Ascending aorta (tissue), 2 donors: ENCODE data around the gene SNUPN. TPM values are rescaled to one million over a fixed set of nuclear protein-coding genes. Genes with fewer than 3 reads are reported as not detected.

Source experiments
- DNase-seq, 2 donors: peaks; one replicate each; pipeline ENCODE4 v3.0.0-alpha.2; 2019; ENCODE audit warnings: low spot score in 2 of 2
- H3K27ac ChIP-seq, 2 donors: fragments of 200-600 bp; sonication (generic); one replicate each; pipeline ENCODE4 v1.5.1; 2016 to 2017; ENCODE audit warnings: mild to moderate bottlenecking in 1 of 2
- H3K27me3 ChIP-seq: fragments of 200-600 bp; sonication (generic); one replicate; pipeline ENCODE4 v1.5.1; 2017
- H3K36me3 ChIP-seq, 2 donors: fragments of 200-600 bp; sonication (generic); one replicate each; pipeline ENCODE4 v1.5.1; 2016
- H3K4me1 ChIP-seq, 2 donors: fragments of 200-600 bp; sonication (generic); one replicate each; pipeline ENCODE4 v1.5.1; 2016 to 2017; ENCODE audit warnings: mild to moderate bottlenecking in 1 of 2
- H3K4me3 ChIP-seq, 2 donors: fragments of 200-600 bp; sonication (generic); one replicate each; pipeline ENCODE4 v1.5.1; 2016 to 2017; ENCODE audit warnings: mild to moderate bottlenecking in 1 of 2
- H3K9me3 ChIP-seq, 2 donors: fragments of 200-600 bp; sonication (generic); one replicate each; pipeline ENCODE4 v1.5.1; 2016
- intact Hi-C: fragments of 100-400 bp; cut with DNase I; formaldehyde crosslinking; loops from one replicate; pipeline ENCODE4 v1.15.1; 2023
- total RNA-seq: library from RNA; depleted of rRNA; stranded (reverse); fragments of >200 nt; gene quantifications from one replicate; pipeline ENCODE4 v1.1.0, GENCODE V29; 2016
- TF ChIP-seq, protein P1 (sequence below), 3 experiments: fragments of 200-600 bp in 2 of 3; fragments of 450-650 bp in 1 of 3; sonication (generic) in 2 of 3; IDR thresholded peaks; one replicate each; pipeline ENCODE4 v1.5.1; 2016 to 2019; ENCODE audit warnings: antibody characterized with exemption in 3 of 3, mild to moderate bottlenecking in 1 of 3, moderate library complexity in 1 of 3

Gene SNUPN
- total RNA-seq, 1 donor from 2014 or later = 6.7 TPM

DNA sequence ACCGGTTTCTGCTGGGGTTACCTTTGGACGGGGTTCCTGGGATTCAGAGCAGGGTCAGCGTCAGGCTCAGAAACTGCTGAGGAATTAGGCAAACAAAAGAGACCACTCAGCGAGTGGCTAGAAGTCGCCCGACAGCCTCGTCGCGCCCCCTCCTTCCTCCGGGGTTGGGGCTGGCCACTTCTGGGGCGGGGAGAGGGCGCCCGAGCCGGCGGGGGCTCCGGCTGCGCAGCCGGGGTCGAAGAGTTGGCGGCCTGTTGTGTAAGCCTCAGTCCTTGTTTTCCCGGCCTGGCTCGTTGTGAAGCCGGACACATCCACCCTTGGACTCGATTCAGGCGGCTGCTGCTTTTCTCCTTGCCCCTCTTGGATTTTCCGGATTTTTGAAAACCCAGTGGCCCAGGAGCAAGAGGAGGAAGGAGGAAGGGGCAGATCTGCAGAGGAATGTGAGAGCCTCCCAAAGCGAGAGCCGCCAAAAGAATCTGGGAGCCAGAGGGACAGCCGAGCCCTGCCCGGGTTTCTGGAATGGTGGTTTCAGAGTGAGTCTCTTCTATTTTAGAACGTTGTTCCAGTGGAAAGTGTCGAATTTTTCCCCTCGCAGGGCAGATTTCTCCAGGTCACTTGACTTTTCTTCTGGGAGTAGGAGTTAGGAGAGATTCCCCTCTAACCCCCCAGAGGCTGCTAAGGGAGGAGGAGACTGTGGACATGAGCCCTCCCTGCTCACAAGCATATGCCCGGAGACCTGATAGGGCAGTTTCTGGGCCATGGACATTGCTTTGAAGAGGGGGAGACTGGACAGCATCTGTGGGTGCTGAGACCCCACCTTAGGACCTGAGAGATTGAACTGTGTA, 22.9 kb upstream of the SNUPN start:
- Histone ChIP-seq H3K4me1 (peaks cover 30 to 51% of the 10 kb centered on the region in 2 donors), H3K27ac (peak overlapping the region; percentile 98 to 99), H3K36me3 (peaks cover 0 to 8% of the 10 kb centered on the region in 2 donors), H3K4me3 (peak overlapping the region; percentile 86 to 94), H3K27me3 (no peaks in the 10 kb centered on the region), H3K9me3 (no peaks in the 10 kb centered on the region)
- intact Hi-C loops = loop anchor here (5.0 kb wide), 1 partner anchor 196 kb away; the partner anchor contains the start of gene SIN3A
- TF ChIP-seq, protein P1, sequence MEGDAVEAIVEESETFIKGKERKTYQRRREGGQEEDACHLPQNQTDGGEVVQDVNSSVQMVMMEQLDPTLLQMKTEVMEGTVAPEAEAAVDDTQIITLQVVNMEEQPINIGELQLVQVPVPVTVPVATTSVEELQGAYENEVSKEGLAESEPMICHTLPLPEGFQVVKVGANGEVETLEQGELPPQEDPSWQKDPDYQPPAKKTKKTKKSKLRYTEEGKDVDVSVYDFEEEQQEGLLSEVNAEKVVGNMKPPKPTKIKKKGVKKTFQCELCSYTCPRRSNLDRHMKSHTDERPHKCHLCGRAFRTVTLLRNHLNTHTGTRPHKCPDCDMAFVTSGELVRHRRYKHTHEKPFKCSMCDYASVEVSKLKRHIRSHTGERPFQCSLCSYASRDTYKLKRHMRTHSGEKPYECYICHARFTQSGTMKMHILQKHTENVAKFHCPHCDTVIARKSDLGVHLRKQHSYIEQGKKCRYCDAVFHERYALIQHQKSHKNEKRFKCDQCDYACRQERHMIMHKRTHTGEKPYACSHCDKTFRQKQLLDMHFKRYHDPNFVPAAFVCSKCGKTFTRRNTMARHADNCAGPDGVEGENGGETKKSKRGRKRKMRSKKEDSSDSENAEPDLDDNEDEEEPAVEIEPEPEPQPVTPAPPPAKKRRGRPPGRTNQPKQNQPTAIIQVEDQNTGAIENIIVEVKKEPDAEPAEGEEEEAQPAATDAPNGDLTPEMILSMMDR (IDR thresholded peaks at IDR 0.05) = no peak
- DNase-seq = peak in 1 of 2 donors; percentile 78

DNA sequence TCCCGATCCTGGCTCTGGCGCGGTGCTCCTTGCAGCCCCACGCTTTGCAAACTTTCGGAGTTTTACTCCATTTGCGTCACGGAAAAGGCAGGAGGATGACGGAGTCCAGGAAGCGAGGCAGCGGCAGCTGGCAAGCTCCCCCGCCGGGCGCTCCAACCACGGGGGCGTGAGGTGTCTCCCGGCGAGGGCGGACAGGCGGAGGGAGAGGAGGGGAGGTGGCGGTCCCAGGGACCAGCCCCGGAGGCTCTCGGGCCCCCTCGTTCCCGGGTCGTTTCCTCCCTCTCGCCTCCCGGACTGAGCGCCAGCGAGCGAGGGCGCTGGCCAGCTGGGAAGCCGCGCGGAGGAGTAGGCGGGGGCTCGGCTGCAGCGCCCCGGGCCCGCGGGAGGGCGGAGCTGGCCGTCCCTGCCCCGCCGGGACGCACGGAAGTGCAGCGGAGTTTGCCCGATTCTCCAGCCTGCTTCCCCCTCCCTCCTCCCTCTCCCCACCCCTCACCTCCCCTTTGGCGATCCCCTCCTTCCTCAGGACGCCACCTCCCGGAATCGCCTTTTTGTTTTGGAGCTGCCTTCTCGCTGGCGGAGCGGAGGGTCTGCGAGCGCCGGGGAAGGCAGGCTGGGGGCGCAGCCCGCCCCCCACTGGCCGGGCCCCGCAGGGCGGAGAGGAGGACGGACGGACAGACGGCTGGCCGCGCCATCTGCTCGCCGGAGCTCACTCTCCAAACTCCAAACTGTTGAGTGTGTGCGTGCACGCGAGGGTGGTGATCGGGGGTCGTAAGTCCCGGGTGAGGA, 22.0 kb upstream of the SNUPN start, which contains the start of gene SNX33:
Gene SNX33 (plus strand): TSS at position 543 of the 786 bp plus-strand sequence. CDS start 1,191 bp downstream, outside the sequence.
- intact Hi-C loops = loop anchor here (1.0 to 5.0 kb wide), 3 partner anchors 13 to 195 kb away; partner anchors contain the start of genes SIN3A and SNUPN
- H3K4me1 ChIP-seq = peaks cover 24 to 43% of the 10 kb centered on the region in 2 donors

DNA sequence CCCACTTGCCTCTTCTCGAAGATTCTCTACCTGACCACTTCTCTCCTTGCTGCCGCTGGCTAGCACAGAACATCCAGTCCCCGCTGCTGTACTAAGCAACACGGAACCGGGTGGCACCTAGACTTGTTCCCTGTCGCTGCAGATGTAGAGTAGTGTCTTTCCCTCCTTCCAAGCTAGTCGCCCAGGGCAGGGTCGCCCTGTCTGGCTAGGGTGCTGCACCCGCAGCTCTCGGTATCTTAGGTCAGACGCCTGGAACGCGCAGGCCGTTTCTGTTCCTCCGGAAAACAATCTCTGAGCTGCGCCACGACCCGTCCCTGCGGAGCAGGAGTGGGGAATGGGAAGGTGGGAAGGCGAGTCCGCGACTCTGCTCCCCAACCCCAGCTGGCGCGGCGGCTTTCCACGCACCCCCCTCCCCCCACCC, 21.4 kb upstream of the SNUPN start:
- Histone ChIP-seq H3K36me3 (peaks cover 0 to 8% of the 10 kb centered on the region in 2 donors), H3K4me1 (peaks cover 17 to 37% of the 10 kb centered on the region in 2 donors), H3K27me3 (no peaks in the 10 kb centered on the region), H3K4me3 (peak overlapping the region; percentile 86 to 94), H3K9me3 (no peaks in the 10 kb centered on the region), H3K27ac (peak overlapping the region; percentile 98 to 99)
- TF ChIP-seq, protein P1 (IDR thresholded peaks at IDR 0.05) = no peak
- intact Hi-C loops = loop anchor here (1.0 to 5.0 kb wide), 3 partner anchors 14 to 195 kb away; partner anchors contain the start of genes SIN3A and SNUPN
- DNase-seq = no peak

More for the DNA sequence above, 22.0 kb upstream of the SNUPN start, which contains the start of gene SNX33:
- Histone ChIP-seq H3K4me3 (peak within 1 kb of the TSS; percentile 86 to 94), H3K9me3 (no peaks in the 10 kb centered on the region), H3K27ac (peak within 1 kb of the TSS; percentile 98 to 99), H3K36me3 (peaks cover 0 to 8% of the 10 kb centered on the region in 2 donors), H3K27me3 (no peaks in the 10 kb centered on the region)
- TF ChIP-seq, protein P1 (IDR thresholded peaks at IDR 0.05) = peak; percentile 35 to 59 (median 46)
- DNase-seq = peak in 1 of 2 donors; percentile 91

DNA sequence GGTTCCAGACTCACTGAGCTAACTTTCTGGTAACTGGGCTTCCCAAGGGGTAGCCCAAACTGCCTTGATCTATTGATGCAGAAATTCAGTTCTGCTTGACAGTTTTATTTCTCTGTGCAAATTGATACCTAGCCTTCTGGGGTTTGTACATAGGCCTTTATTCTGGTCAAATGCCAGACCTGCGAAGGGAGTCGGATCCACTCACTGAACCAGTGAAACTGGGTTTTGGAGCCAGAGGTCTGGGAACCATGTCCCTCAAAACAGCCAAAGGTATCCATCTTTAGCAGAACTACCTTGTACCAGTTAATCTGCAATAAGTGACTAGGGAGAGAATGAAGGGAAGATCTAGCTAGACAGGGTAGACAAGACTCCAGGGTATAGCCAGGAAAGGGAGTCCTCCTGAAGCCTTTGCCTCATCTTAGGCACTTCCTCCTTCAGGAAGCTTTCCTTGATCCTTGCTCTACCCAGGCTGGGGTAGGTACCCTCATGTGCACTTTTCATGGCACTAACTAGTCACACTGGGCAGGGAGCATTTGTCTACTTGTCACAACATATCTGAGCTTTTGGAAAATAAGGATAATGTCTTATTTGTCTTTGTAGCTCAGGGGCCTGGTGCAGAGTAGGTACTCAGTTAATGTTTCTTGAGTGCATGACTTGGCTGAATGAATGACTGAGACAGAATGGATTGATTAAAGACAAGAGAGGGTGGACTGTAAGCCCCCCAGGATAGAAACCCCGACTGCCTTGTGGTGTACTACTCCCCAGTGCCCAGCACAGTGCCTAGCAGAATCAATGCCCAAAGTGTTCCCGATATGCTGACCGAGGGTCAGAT, 20.8 kb upstream of the SNUPN start:
- Histone ChIP-seq H3K36me3 (peaks cover 0 to 8% of the 10 kb centered on the region in 2 donors), H3K27ac (peak overlapping the region; percentile 98 to 99), H3K4me3 (peak overlapping the region; percentile 86 to 94), H3K9me3 (no peaks in the 10 kb centered on the region), H3K27me3 (no peaks in the 10 kb centered on the region), H3K4me1 (peaks cover 12 to 32% of the 10 kb centered on the region in 2 donors)
- TF ChIP-seq, protein P1 (IDR thresholded peaks at IDR 0.05) = no peak
- DNase-seq = no peak
- intact Hi-C loops = loop anchor here (2.0 to 5.0 kb wide), 2 partner anchors 14 to 194 kb away; partner anchors contain the start of gene SIN3A
